GM18907 (cell line): ENCODE measurements around the gene LANCL1.

Experiments used
- ATAC-seq: cut with Tn5 transposase; IDR thresholded peaks from one replicate; pipeline ENCODE4 v1.9.1; 2021; ENCODE audit warnings: mild to moderate bottlenecking, moderate library complexity; ENCODE audit not compliant: unreplicated experiment

LANCL1 gene, protein sequence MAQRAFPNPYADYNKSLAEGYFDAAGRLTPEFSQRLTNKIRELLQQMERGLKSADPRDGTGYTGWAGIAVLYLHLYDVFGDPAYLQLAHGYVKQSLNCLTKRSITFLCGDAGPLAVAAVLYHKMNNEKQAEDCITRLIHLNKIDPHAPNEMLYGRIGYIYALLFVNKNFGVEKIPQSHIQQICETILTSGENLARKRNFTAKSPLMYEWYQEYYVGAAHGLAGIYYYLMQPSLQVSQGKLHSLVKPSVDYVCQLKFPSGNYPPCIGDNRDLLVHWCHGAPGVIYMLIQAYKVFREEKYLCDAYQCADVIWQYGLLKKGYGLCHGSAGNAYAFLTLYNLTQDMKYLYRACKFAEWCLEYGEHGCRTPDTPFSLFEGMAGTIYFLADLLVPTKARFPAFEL

DNA sequence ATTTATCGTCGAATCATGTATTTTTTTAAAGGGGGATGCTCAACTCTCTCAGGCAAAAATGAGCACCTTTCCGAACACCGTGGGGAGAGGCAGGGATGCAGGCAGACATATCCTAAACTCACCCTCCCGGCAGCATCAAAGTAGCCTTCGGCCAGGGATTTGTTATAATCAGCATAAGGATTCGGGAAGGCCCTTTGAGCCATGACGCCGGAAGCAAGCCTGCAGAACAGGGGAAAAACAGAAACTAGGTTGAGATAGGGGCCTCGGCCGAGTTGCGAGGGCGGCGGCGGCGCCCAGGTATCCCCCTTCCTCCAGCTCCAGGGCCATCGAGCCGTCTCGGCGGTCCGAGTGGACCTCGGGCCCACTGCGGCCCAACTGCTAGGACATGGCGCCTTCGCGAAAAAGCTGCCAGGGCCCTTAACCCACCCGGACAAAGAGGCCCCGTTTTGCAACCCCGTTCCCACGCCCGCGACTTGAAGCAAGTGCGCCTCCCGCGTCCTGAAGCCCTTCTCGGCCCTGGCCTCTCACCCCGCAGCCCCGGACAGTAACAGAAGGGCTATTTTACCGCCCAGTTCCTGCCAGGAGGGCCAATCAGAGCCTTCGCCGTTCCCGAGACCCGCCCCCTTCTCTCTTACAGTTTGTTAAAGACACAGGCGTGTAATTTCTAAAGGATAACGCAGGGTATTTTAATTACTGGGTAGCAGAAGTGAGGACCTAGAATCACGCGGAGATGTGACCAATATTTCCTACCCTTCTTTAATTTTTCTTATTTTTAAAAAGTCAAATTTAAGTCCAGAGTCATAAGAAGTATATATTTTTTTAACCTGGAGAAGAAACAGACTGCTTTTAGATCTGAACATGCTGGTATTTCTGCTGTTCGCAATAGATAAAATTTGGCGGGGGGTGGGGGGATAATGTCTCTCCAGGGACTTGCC, at the start of gene LANCL1:
Gene LANCL1 (minus strand): TSS at position 566 of the 935 bp plus-strand sequence. CDS start 363 bp downstream, at position 203.
- ATAC-seq = peak; percentile 100

DNA sequence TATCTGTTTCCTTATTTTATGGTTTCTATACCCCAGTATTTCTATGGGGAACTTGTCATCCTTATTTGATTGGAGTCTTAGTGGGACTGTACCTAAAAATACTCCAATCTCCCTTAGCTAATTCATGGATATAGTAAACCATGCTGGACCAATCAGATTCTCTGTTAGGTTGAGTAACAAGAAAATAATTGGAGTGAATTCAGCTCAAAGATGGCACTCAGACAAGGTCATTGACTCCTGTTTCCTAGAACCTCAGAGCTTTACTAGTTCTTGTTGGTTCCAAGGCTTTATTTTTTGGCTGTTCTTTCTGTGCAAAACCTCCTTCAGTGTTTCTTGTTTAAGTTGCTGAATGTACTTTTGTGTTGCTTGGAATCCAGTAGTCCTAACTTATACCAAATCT, 48.0 kb upstream of the LANCL1 start:
- no peak for ATAC-seq

DNA sequence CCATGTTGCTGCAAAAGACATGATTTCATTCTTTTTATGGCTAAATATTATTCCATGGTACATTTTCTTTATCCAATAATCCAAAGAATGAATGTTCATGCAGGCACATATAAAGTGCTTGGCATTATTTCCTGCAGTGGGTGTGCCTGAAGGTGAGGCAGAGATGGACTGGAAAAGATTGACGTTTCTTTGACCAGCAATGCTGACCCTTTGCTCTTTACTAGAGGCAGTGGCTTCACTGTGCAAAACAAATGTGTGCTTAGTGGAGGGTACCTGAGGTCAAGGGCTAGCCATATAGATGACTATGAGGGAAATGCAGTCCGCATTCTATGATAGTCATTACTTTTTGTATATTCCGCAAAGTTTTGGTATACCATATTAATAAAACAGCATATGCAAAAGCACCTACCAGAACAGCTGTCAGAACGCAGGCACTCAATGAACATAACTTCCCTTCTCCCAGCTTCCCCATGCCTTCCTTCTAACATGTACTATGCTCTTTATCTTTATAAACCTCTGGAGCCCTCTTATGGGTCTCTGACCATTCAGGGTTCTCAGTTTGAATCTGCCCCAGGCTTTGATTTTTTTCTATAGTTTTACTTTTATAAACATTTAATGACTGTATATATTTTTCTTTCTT, 47.2 kb upstream of the LANCL1 start:
- no peak for ATAC-seq

DNA sequence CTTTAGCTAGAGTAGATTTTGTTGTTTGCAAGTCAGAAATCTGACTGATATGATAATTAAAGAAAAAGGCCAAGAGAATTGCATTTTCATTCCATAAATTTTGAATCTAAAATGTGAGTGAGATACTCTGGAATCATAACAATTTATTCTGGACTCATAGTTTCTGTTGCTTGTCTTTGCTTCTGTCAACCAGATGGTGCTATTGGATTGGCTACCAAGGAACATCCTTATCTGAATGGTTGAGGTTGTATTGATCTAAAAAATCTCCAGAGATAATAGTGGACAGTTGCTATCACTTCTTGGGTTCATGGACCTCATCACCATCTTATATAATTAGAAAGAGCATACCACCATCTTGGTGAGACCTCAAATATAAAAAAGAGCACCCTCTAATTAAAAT, 45.8 kb upstream of the LANCL1 start:
- no peak for ATAC-seq

DNA sequence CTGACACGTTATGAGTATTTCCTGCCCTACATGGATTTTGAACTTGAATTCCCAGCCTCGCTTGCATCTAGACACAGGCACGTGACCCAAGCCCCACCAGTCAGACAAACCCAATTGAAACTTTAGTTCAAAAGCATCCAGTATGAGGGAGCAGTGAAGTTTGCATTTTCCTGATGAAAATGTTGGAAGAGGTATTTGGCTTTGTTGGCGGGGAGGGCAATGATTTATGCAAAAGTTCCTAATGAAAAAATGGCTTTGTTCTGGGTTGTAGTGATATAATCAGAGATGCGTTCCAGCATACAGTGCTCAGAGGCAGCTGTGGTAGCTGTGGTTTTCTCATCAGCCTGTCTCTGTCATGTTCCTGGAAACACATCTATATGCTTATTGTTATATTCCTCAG, 43.0 kb upstream of the LANCL1 start:
- no peak for ATAC-seq

DNA sequence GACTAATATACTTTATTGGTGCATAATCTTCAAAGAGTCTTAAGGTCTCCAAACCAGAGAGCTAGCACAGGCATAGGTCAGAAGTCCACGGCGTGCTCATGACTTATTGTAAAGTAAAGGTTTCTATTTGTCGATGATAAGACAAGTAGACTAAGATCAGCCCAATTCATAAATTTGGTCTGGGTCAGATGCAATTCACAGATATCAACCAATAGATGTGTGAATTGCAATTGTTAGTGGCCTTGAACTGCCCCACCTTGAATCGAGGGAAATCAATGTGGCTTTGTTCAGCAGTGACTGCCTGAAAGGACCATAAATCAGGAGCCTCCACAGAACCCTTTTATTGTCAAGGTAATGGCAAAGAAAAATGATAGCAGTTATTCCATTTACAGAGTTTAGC, 40.7 kb upstream of the LANCL1 start:
- ATAC-seq = no peak

DNA sequence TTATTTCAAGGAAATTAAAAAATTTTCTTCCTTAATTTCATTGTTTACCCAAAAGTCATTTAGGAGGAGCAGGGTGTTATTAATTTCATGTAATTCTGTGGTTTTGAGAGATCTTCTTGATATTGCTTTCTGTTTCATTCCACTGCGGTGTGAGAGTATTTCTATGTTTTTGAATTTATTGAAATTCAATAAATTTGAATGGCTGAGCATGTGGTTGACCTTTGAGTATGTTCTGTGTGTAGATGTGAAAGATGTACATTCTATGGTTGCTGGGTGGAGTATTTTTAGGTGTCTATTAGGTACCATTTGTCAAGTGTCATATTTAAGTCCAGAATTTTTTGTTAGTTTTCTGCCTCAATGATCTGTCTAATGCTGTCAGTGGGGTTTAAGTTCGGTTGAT, 39.4 kb upstream of the LANCL1 start:
- no peak for ATAC-seq

DNA sequence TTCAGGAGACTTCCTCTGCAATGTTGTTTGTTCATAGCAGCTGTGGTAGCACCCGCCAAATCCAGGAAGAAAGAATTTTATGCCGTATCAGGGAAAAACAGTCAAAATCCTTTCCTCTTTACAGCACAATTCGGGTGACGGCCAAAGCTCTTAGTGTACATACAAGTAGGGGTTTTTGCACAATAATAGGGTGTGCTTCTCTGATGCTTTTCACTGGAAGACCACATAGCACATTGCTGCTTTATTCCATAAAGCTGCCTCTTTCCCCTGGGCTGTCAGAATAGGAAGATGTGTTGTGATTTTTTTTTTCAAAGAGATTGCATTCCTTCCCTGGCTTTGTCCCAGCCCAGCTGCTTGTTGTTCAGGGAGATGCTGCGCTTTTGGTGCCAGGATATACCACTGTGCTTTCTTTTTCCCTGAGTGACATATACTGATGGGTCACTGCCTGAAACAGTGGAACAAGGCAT, 27.2 kb upstream of the LANCL1 start:
- no peak for ATAC-seq

DNA sequence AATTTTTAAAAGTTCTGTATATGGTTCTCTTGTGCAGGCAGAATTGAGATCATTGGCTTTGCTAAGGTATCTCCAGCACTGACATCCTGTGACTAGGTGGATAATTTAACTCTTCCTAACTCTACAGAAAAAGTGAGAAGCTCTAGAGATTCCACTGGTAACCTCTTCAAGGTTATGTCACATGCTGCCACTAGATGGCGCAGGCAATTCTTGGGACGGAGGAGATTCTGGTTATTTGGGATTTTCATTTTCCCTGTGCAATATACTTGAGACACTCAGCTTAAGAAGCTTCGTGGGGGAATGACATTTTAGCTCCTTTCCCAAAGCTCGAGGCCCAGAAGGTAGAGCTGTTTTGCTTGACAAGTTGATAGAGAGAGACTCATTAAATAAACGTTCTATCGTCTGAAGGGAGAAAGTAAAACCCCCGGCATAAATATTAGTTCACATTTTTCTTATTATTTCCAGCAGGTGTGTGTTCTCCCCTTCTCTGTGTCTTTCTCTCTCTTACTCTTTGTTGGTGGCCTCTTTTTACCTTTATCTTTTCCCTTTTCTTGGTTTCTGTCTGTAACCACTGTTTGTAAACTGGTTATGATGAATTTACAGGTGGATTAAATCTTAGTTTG, 26.6 kb upstream of the LANCL1 start:
- ATAC-seq = peak; percentile 96

DNA sequence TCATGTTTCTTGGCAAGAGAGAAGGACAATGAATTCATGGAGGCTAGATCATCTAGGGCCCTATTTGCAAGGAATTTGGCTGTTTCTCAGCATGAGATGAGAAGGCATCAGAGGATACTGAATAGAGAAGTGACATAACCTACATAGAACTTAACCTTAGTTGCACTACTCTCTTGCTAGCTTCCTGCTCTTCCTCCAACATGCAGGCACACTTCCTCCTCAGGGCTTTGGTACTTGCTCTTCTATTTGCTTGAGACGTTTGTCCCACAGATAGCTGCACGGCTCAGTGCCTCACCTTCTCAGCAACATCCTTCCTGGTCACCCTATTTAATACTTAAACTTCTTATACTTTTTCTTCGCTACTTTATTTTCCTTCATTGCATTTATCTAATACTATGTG, 20.0 kb upstream of the LANCL1 start:
- peak; percentile 90 for ATAC-seq

DNA sequence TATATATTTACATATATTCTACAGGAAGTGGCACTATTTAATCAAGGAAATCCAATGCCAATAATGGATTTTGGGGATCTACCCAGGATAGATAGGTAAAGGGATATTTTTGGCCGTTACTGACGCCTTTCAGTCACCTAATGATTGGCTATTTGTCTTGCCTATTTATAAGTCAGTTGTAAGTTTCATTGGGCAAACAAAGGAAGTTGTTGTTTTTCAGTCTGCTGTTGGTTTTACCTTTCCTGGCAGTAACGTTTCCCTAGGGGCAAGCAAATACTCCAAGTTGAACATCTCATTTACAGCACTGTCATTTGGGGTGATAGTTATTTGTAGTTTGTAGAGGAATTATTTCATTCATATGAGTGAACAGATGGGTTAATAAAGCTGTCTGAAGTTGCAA, 17.0 kb upstream of the LANCL1 start:
- no peak for ATAC-seq

DNA sequence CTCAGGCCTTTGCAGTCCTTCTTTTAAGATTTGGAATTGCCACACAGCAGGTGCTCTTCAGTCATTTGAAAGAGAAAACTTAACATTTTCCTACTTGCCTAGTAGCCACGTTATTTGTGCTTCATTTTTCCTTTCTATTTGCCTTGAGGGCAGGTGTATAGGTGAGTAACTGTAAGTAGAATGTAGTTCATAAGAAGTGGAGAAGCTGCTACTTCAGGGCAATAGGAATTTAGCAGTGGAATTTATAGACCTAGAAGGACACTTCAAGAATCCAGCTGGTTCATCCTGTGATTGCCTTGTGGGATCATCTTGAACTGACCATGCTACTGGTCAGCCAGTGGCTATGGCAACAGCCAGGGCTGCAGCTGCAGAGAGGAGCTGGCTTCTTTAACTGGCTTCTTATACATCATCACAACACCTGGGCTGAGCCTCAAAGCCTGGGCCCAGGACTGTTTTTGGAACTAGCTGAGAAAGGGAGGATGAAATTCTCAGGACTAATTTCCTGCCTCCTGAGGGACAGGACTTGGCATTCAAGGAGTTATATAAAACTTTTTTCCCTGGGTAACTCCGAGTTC, 5.1 kb upstream of the LANCL1 start:
- no peak for ATAC-seq

DNA sequence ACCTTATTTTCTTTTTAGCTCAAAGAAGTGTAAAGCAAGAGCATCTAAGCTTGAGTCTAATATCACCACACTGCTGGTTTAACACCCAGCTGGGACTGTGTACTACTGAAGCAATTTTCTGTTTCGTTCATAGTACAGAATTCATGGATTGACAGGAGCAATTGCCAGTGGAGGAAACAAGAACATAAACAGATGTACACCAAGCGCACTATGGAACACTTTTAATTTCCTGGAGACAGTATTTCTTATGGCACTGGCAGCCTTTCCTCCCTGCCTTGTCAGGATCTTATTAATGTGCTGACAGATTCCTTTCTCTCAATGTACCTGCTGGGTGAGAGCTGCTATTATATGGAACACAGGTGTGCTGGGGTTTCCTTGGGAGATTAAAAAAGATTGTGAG, 4.2 kb upstream of the LANCL1 start:
- no peak for ATAC-seq

DNA sequence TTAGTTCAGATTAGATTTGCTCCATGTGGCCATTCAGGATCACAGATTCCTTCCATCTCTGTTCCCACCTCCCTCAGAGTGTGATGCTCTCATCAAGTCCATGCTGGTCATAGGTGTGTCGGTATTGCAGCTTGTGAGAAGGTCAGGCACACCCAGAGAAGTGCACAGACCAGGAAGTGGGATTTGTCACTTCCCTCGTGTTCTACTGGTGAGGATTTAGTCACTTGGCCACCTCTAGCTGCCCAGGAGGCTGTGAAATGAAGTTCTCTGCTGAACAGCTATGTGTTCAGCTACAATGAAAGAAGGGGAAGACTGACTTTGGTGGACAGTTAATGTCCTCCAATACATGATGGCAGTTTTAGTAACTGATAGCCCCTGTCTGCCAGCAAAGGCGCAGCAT, 3.5 kb upstream of the LANCL1 start:
- ATAC-seq = no peak

DNA sequence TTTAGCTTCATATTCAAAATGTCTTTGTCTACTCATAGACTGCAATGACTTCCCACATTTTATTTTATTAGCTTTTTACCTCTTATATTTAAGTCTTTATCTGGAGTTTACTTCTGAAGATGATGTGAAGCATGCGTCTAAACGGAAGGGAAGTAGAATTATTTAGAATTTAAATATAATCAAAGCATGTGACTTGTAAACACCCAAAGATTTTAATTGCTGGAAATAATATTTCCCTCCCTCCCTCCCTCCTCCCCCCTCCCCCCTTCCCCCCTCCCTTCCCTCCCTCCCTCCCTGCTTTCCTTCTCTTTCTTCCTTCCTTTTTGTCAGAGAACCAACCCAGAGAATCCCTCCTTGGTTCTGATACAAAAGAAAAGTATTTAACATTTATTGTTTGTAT, 2.1 kb upstream of the LANCL1 start:
- no peak for ATAC-seq

DNA sequence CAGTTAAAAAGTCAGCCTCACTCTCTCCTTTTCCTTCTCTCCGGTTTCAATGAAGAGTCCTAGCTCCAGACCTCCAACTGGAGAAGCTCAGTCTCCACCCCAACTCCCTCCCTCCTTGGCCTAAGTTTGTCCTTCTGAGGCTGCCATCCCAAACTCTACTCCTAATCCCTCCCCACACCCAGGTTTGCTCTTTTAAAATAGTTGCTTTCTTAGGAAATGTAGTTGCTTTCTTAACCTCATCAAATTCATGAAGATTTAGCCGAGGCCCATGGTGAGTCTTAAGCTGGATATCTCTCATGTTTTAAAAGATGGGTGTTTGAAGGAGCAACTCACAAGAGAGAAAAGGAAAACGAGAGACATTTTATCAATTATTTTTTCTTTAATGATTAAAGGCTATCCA, 937 bp upstream of the LANCL1 start:
- ATAC-seq = no peak

DNA sequence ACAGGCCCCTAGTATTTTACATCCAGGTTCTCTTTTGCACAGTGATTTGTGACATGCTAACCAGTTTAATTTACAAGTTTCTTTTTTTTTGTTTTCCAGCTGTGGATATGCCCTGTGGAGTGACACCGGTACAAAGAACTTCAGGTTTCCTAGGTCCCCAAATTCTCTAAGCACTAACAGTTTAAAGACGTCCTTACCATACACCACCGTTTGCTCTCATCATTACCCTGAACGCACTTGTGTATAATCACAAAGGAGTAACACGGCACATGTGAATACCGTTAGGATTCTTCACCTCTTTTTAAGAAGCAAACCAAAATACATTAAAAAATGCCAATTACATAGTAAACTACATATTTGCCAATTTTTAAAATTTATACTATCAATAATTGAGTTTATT, 853 bp downstream of the LANCL1 start:
- ATAC-seq = no peak

DNA sequence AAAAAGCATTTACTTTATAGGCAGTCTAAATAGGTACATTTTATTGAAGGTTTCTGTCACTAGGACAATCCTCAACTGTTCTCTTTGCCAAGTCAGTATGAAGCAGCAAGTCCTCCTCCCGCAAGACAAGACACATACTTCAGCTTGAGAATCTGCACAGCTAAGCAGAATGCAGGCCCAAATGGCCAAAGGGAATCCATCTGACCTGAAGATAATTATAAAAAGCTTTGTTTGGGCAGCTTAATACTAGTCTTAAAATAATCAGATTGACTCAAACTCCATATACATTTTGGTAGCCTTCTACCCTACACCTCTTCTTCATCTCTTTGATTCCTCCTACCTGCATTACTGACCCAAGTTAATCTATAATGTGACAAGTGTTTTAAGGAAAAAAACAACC, 1.8 kb downstream of the LANCL1 start:
- ATAC-seq = no peak

DNA sequence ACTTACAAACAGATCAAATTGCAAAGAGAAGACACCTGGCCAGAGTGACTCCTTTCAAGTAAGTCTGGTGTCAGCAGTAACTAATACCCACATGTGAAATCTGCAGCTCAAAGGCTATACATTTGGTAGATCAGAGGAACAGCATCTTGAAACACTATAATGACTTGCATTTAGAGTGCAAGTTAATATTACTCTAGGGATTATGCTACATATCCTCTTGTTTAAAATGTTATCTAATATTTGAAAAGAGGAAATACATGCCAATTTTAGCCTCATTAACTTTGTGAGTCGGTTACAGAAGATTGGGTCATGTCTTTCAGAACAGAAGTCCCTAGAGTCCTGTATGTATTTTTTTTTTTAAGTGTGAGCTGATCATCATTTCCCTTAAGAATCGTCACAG, 15.2 kb downstream of the LANCL1 start:
- peak; percentile 61 for ATAC-seq
